Neutrophil (primary cell): ENCODE measurements around the gene ACP2.

Experiments used
- H3K27ac ChIP-seq: fragments of 200-600 bp; sonication (generic); 2 replicates; pipeline ENCODE4 v1.5.1; 2016; ENCODE audit warnings: mild to moderate bottlenecking, moderate library complexity
- H3K27me3 ChIP-seq: fragments of 200-600 bp; sonication (generic); 2 replicates; pipeline ENCODE4 v1.6.0; 2016; ENCODE audit warnings: mild to moderate bottlenecking
- H3K36me3 ChIP-seq: fragments of 200-600 bp; sonication (generic); 2 replicates; pipeline ENCODE4 v1.5.1; 2017
- H3K4me1 ChIP-seq, 2 experiments: fragments of 200-600 bp in 1 of 2; sonication (generic) in 1 of 2; 1 replicate in 1 of 2; 2 replicates in 1 of 2; pipeline versions ENCODE4 v1.5.1 to v1.6.1; 2013 to 2016; ENCODE audit warnings: low read depth in 1 of 2, low read length in 1 of 2, mild to moderate bottlenecking in 1 of 2, moderate library complexity in 1 of 2; ENCODE audit not compliant: control insufficient read depth in 1 of 2, insufficient read depth in 1 of 2
- H3K4me3 ChIP-seq, 2 experiments: fragments of 200-600 bp in 1 of 2; sonication (generic) in 1 of 2; 1 replicate in 1 of 2; 2 replicates in 1 of 2; pipeline ENCODE4 v1.5.1; 2013 to 2016; ENCODE audit warnings: low read depth in 1 of 2, low read length in 1 of 2, mild to moderate bottlenecking in 1 of 2, moderate library complexity in 1 of 2
- H3K9me3 ChIP-seq: fragments of 200-600 bp; sonication (generic); 2 replicates; pipeline ENCODE4 v1.5.1; 2016
- TF ChIP-seq, protein P1 (sequence below): fragments of 200-600 bp; sonication (generic); IDR thresholded peaks from 2 replicates; pipeline ENCODE4 v1.5.1; 2016; ENCODE audit warnings: antibody characterized with exemption

ACP2 gene

DNA sequence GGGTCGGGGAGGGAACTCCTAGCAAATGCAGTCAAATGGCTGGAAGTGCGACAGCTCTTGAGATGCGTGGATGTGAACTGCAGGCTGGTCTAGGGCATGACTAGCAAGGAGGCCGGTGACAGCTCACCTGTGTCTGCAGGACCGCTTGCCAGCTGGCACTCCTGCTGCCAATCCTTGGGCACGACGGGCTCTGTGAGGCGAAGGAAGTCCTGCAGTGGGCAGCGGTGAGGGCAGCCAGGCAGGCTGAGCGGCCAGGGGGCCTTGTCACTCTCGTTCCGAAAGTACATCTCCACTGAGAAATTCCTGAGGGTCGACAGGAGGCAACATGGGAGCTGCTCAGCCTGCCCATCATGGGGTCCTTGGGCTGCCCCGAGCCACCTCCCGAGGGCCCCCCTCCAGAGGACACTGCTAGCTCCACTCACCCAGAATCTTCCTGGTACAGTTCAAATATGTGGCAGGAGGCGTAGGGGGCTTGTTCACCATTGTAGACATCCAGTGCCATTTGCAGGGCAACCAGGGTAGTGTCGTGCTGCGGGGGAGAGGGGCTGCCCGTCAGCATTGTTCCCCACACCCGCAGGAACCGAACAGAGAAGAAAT is 5.9 kb downstream of the ACP2 start:
- Histone ChIP-seq H3K4me3 (no peak overlapping the region), H3K4me1 (peaks cover 0 to 3% of the 10 kb centered on the region in 2 experiments), H3K36me3 (peaks cover 84% of the 10 kb centered on the region), H3K27ac (no peak overlapping the region), H3K27me3 (no peaks in the 10 kb centered on the region), H3K9me3 (no peaks in the 10 kb centered on the region)
- TF ChIP-seq, protein P1, sequence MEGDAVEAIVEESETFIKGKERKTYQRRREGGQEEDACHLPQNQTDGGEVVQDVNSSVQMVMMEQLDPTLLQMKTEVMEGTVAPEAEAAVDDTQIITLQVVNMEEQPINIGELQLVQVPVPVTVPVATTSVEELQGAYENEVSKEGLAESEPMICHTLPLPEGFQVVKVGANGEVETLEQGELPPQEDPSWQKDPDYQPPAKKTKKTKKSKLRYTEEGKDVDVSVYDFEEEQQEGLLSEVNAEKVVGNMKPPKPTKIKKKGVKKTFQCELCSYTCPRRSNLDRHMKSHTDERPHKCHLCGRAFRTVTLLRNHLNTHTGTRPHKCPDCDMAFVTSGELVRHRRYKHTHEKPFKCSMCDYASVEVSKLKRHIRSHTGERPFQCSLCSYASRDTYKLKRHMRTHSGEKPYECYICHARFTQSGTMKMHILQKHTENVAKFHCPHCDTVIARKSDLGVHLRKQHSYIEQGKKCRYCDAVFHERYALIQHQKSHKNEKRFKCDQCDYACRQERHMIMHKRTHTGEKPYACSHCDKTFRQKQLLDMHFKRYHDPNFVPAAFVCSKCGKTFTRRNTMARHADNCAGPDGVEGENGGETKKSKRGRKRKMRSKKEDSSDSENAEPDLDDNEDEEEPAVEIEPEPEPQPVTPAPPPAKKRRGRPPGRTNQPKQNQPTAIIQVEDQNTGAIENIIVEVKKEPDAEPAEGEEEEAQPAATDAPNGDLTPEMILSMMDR: no peak

DNA sequence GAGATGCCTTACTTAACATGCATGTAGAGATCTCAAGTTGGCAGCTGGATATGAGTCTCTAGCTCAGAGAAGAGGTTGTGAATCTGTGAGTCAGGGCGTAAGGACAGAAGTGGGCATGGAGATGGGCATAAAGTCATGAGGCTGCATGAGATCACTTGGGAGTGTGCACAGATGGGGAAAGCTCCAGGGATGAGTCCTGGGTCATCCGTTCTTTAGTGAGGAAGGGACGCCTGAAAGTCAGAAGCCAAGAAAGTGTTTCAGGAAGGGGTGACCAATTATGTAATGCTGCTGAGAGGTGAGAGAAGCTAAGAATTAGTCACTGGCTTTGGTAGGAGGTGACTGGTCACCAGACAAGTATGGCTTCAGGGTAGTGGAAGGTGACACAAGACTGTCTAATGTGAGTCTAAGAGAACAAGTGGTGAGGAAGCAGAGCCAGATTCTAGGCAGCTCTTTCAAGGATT is 6.7 kb downstream of the ACP2 start:
- H3K36me3 ChIP-seq: peaks cover 87% of the 10 kb centered on the region

DNA sequence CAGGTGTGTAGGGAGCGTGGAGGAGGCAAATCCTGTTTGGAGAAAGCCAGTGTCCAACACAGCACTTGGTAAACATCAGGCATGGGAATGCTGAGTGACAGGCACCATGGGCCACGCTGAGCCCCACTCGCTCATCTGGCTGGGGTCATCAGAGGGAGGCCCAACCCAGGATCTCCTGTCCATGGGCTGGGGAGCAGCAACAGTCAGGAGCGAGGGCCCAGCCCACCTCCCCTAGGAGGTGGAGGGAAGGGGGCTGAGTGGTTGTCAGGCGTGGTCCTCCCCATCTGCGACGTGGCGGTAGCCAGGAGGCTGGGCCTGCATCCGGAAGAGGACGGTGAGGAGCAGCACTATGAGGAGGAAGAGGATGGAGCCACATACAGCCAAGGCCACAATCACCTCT is 8.8 kb downstream of the ACP2 start:
- Histone ChIP-seq H3K4me3 (no peak overlapping the region), H3K27me3 (no peaks in the 10 kb centered on the region), H3K4me1 (no peaks in the 10 kb centered on the region), H3K36me3 (peaks cover 84% of the 10 kb centered on the region), H3K9me3 (no peaks in the 10 kb centered on the region), H3K27ac (no peak overlapping the region)
- TF ChIP-seq, protein P1: no peak

More for the DNA sequence above, 6.7 kb downstream of the ACP2 start:
- Histone ChIP-seq H3K27me3 (no peaks in the 10 kb centered on the region), H3K9me3 (no peaks in the 10 kb centered on the region), H3K27ac (no peak overlapping the region), H3K4me3 (no peak overlapping the region), H3K4me1 (no peaks in the 10 kb centered on the region)
- TF ChIP-seq, protein P1: no peak

DNA sequence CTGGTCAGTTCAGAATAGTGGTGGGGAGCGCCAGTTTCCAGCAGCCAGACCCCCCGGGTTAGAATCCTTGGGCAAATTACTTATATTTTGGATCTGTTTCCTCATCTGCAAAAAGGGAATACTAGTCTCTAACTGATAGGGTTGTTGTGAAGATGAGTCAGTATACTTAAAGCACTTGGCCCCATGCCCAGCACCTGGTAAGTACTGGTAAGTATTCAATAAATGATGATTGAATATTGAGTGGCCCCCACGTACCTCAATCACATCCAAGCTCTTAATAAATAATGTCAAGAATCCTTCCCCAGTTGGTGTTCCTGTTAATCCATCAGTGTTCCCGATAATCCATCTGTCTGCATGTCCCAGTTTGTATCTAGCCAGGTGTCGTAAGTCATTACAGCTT is 12.1 kb downstream of the ACP2 start:
- H3K4me1 ChIP-seq: no peaks in the 10 kb centered on the region
- TF ChIP-seq, protein P1: no peak
- no peak overlapping the region for H3K4me3 ChIP-seq
- H3K27ac ChIP-seq: no peak overlapping the region
- no peaks in the 10 kb centered on the region for H3K9me3 ChIP-seq
- H3K36me3 ChIP-seq: peaks cover 60% of the 10 kb centered on the region
- H3K27me3 ChIP-seq: no peaks in the 10 kb centered on the region

DNA sequence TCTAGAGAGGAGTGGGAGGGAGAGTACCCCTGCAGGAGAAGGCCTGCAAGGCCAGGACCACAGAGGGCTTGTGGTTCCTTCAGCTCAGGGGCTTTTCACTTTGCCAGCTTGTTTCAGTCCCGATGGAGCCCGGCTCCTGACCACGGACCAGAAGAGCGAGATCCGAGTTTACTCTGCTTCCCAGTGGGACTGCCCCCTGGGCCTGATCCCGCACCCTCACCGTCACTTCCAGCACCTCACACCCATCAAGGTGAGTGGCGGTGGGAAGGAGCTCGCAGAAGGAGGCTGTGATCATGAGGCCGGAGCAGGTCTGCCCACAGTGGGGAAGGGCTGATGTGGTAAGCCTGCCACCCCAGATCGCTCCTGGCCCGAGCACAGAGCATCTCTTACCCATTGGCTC is 13.5 kb downstream of the ACP2 start:
- Histone ChIP-seq H3K27me3 (no peaks in the 10 kb centered on the region), H3K36me3 (peaks cover 47% of the 10 kb centered on the region), H3K4me3 (no peak overlapping the region), H3K9me3 (no peaks in the 10 kb centered on the region), H3K4me1 (no peaks in the 10 kb centered on the region), H3K27ac (no peak overlapping the region)
- TF ChIP-seq, protein P1: no peak
